Neural progenitor cell (in vitro differentiated cells): ENCODE data around the gene TEAD1. TPM values are rescaled to one million over a fixed set of nuclear protein-coding genes. Genes with fewer than 3 reads are reported as not detected.
A peak's percentile ranks its signal among the peaks of the same experiment; 100 is the strongest.

Source experiments
- DNase-seq: peaks from one replicate; pipeline ENCODE4 v3.0.0-alpha.2; 2016; ENCODE audit warnings: low spot score
- H2AFZ ChIP-seq: fragments of 200-600 bp; sonication (generic); replicated peaks from 2 replicates; pipeline ENCODE4 v1.6.1; 2016; ENCODE audit warnings: antibody characterized with exemption
- H3F3A ChIP-seq: fragments of 200-600 bp; sonication (generic); 2 replicates; pipeline ENCODE4 v1.6.1; 2016; ENCODE audit warnings: antibody characterized with exemption, low read depth
- H3K27ac ChIP-seq: fragments of 200-600 bp; sonication (generic); 2 replicates; pipeline ENCODE4 v1.5.1; 2016; ENCODE audit warnings: mild to moderate bottlenecking
- H3K27me3 ChIP-seq: fragments of 200-600 bp; sonication (generic); 2 replicates; pipeline ENCODE4 v1.6.1; 2016; ENCODE audit warnings: mild to moderate bottlenecking, moderate library complexity
- H3K36me3 ChIP-seq: fragments of 200-600 bp; sonication (generic); 2 replicates; pipeline ENCODE4 v1.5.1; 2016
- H3K4me1 ChIP-seq: fragments of 200-600 bp; sonication (generic); 2 replicates; pipeline ENCODE4 v1.6.1; 2016; ENCODE audit warnings: mixed run types
- H3K4me2 ChIP-seq: fragments of 200-600 bp; sonication (generic); 2 replicates; pipeline ENCODE4 v1.6.1; 2016
- H3K4me3 ChIP-seq: fragments of 200-600 bp; sonication (generic); 2 replicates; pipeline ENCODE4 v1.5.1; 2016
- H3K79me2 ChIP-seq: fragments of 200-600 bp; sonication (generic); 2 replicates; pipeline ENCODE4 v1.6.1; 2016; ENCODE audit warnings: low read depth
- H3K9ac ChIP-seq: fragments of 200-600 bp; sonication (generic); 2 replicates; pipeline ENCODE4 v1.6.1; 2016
- H3K9me3 ChIP-seq: fragments of 200-600 bp; sonication (generic); 2 replicates; pipeline ENCODE4 v1.5.1; 2016; ENCODE audit warnings: low read depth
- H4K20me1 ChIP-seq: fragments of 200-600 bp; sonication (generic); 2 replicates; pipeline ENCODE4 v1.6.1; 2016; ENCODE audit warnings: low read depth
- H3K27ac Mint-ChIP-seq: 3 replicates; pipeline ENCODE4 v1.8.0; 2021; ENCODE audit warnings: mixed read lengths
- H3K27me3 Mint-ChIP-seq: 2 replicates; pipeline ENCODE4 v1.8.0; 2022; ENCODE audit warnings: low read depth, mild to moderate bottlenecking, inconsistent platforms, moderate library complexity, mixed read lengths; ENCODE audit not compliant: insufficient read depth
- H3K36me3 Mint-ChIP-seq: 3 replicates; pipeline ENCODE4 v1.8.0; 2021; ENCODE audit warnings: mixed read lengths
- H3K4me1 Mint-ChIP-seq: 3 replicates; pipeline ENCODE4 v1.8.0; 2021; ENCODE audit warnings: mixed read lengths
- H3K4me3 Mint-ChIP-seq: 3 replicates; pipeline ENCODE4 v1.8.0; 2021; ENCODE audit warnings: mild to moderate bottlenecking, moderate library complexity, mixed read lengths
- H3K9me3 Mint-ChIP-seq: 3 replicates; pipeline ENCODE4 v1.8.0; 2020; ENCODE audit warnings: mixed read lengths
- CTCF ChIP-seq: fragments of 200-600 bp; sonication (generic); IDR thresholded peaks from 2 replicates; pipeline ENCODE4 v1.5.1; 2017; ENCODE audit warnings: antibody characterized with exemption, mild to moderate bottlenecking
- EZH2 ChIP-seq: fragments of 200-600 bp; sonication (generic); IDR thresholded peaks from 2 replicates; pipeline ENCODE4 v1.6.1; 2017; ENCODE audit warnings: antibody characterized with exemption, mild to moderate bottlenecking, moderate library complexity
- EZH2phosphoT487 ChIP-seq: fragments of 200-600 bp; sonication (generic); IDR thresholded peaks from 2 replicates; pipeline ENCODE4 v1.6.1; 2017; ENCODE audit warnings: antibody characterized with exemption
- total RNA-seq: library from RNA; depleted of rRNA; stranded (reverse); fragments of >200 nt; gene quantifications from 2 replicates; pipeline ENCODE4 v1.2.3, GENCODE V29; 2015; ENCODE audit warnings: low replicate concordance

The TEAD1 gene
- total RNA-seq, 1 donor from 2014 or later: 98.3 TPM

GRCh38 chr11:12680246-12680939 lies 6.2 kb downstream of the TEAD1 start:
- H3K27ac Mint-ChIP-seq: peak overlapping the region; percentile 84
- no peaks in the 10 kb centered on the region for H3K36me3 ChIP-seq
- peak overlapping the region; percentile 83 for H3K4me3 ChIP-seq
- peak overlapping the region; percentile 5 for H3K9ac ChIP-seq
- no peaks in the 10 kb centered on the region for H3K27me3 ChIP-seq
- peak overlapping the region; percentile 84 for H3K4me2 ChIP-seq
- peaks cover 88% of the 10 kb centered on the region for H3K4me1 Mint-ChIP-seq
- no peaks in the 10 kb centered on the region for H3K9me3 ChIP-seq
- peak; percentile 6 for TF ChIP-seq EZH2
- TF ChIP-seq CTCF: no peak
- TF ChIP-seq EZH2phosphoT487: no peak
- peak; percentile 96 for DNase-seq
- no peak overlapping the region for H2AFZ ChIP-seq
- peaks cover 97% of the 10 kb centered on the region for H3K79me2 ChIP-seq
- H3K4me1 ChIP-seq: peaks cover 82% of the 10 kb centered on the region
- no peaks in the 10 kb centered on the region for H3K9me3 Mint-ChIP-seq
- H3K27me3 Mint-ChIP-seq: peaks cover 2% of the 10 kb centered on the region
- peaks cover 98% of the 10 kb centered on the region for H4K20me1 ChIP-seq
- H3F3A ChIP-seq: peaks cover 34% of the 10 kb centered on the region
- H3K36me3 Mint-ChIP-seq: peaks cover 24% of the 10 kb centered on the region
- H3K4me3 Mint-ChIP-seq: peak overlapping the region; percentile 83
- peak overlapping the region; percentile 83 for H3K27ac ChIP-seq

DNA sequence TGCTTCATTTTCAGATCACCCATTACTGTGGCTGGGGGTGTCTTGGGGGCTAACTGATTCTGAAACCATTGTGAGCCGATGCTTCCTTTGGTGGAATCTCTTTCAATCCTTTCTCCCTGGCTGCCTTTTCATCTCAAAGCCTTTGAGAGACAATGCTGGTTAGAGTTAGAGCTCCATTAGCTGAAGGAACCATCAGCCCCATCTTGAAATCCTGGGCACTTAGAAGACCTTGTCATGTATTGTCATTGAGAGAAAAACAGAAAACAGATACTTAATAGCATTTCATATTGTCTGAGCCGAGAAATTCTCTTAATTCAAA lies 6.7 kb downstream of the TEAD1 start:
- H3K4me3 ChIP-seq: peak overlapping the region; percentile 83
- H3K4me1 ChIP-seq: peaks cover 87% of the 10 kb centered on the region
- Mint-ChIP-seq H3K4me1 (peaks cover 88% of the 10 kb centered on the region), H3K27ac (peak overlapping the region; percentile 62), H3K4me3 (peak overlapping the region; percentile 83), H3K9me3 (no peaks in the 10 kb centered on the region), H3K36me3 (peaks cover 24% of the 10 kb centered on the region), H3K27me3 (peaks cover 2% of the 10 kb centered on the region)
- peaks cover 31% of the 10 kb centered on the region for H3F3A ChIP-seq
- peak; percentile 75 for DNase-seq
- no peak overlapping the region for H2AFZ ChIP-seq
- H3K9ac ChIP-seq: no peak overlapping the region
- no peaks in the 10 kb centered on the region for H3K36me3 ChIP-seq
- H3K79me2 ChIP-seq: peaks cover 97% of the 10 kb centered on the region
- H4K20me1 ChIP-seq: peaks cover 98% of the 10 kb centered on the region
- TF ChIP-seq CTCF: no peak
- no peak for TF ChIP-seq EZH2
- TF ChIP-seq EZH2phosphoT487: no peak
- H3K4me2 ChIP-seq: peak overlapping the region; percentile 84
- peak overlapping the region; percentile 76 for H3K27ac ChIP-seq
- no peaks in the 10 kb centered on the region for H3K9me3 ChIP-seq
- no peaks in the 10 kb centered on the region for H3K27me3 ChIP-seq

- H3K4me3 Mint-ChIP-seq: peak overlapping the region; percentile 83
- Histone ChIP-seq H4K20me1 (peaks cover 98% of the 10 kb centered on the region), H3K4me1 (peaks cover 92% of the 10 kb centered on the region)
Measured at GRCh38 chr11:12681466-12681865, 7.2 kb downstream of the TEAD1 start.

More at GRCh38 chr11:12681466-12681865, 7.2 kb downstream of the TEAD1 start:
- no peak for TF ChIP-seq EZH2
- TF ChIP-seq EZH2phosphoT487: no peak
- TF ChIP-seq CTCF: no peak
- Histone ChIP-seq H3F3A (peaks cover 31% of the 10 kb centered on the region), H3K79me2 (peaks cover 97% of the 10 kb centered on the region), H2AFZ (no peak overlapping the region), H3K4me3 (peak overlapping the region; percentile 83), H3K9ac (no peak overlapping the region), H3K27me3 (no peaks in the 10 kb centered on the region), H3K36me3 (no peaks in the 10 kb centered on the region), H3K9me3 (no peaks in the 10 kb centered on the region), H3K27ac (peak overlapping the region; percentile 76), H3K4me2 (peak overlapping the region; percentile 84)
- no peak for DNase-seq
- peaks cover 2% of the 10 kb centered on the region for H3K27me3 Mint-ChIP-seq
- peaks cover 87% of the 10 kb centered on the region for H3K4me1 Mint-ChIP-seq
- H3K36me3 Mint-ChIP-seq: peaks cover 25% of the 10 kb centered on the region
- H3K9me3 Mint-ChIP-seq: no peaks in the 10 kb centered on the region
- no peak overlapping the region for H3K27ac Mint-ChIP-seq
